Astrocyte (in vitro differentiated cells and primary cell): Measurements from ENCODE around the gene ITGA1.

Experiments used
- EZH2 ChIP-seq: IDR thresholded peaks from 2 replicates; pipeline ENCODE4 v1.6.1; 2012; ENCODE audit warnings: mild to moderate bottlenecking, low read length, inconsistent platforms; ENCODE audit not compliant: insufficient read depth
- TF ChIP-seq, protein P1 (sequence below): IDR thresholded peaks from 2 replicates; pipeline ENCODE4 v1.5.1; 2011; ENCODE audit warnings: low read depth, mild to moderate bottlenecking, inconsistent platforms, low read length, moderate library complexity; ENCODE audit not compliant: insufficient read depth

- TF ChIP-seq, protein P1, sequence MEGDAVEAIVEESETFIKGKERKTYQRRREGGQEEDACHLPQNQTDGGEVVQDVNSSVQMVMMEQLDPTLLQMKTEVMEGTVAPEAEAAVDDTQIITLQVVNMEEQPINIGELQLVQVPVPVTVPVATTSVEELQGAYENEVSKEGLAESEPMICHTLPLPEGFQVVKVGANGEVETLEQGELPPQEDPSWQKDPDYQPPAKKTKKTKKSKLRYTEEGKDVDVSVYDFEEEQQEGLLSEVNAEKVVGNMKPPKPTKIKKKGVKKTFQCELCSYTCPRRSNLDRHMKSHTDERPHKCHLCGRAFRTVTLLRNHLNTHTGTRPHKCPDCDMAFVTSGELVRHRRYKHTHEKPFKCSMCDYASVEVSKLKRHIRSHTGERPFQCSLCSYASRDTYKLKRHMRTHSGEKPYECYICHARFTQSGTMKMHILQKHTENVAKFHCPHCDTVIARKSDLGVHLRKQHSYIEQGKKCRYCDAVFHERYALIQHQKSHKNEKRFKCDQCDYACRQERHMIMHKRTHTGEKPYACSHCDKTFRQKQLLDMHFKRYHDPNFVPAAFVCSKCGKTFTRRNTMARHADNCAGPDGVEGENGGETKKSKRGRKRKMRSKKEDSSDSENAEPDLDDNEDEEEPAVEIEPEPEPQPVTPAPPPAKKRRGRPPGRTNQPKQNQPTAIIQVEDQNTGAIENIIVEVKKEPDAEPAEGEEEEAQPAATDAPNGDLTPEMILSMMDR: no peak
- TF ChIP-seq EZH2: no peak
Measured at GRCh38 chr5:52767217-52767743, 20.4 kb upstream of the ITGA1 start.
